ENCODE measurements around the gene NCKAP5L.
"Not testable (repeated sequence)": the region's sequence is repeated elsewhere in the genome, so short reads cannot be mapped to it uniquely, and the experiment has no call there.

The NCKAP5L gene

GRCh38 chr12:49776858-49777257 is 51.4 kb downstream of the NCKAP5L start:
- DNase-seq, result peak; percentile 91

- peak; percentile 86 for DNase-seq
Measured at GRCh38 chr12:49776413-49776812, 51.8 kb downstream of the NCKAP5L start.

GRCh38 chr12:49773102-49773501 is 55.1 kb downstream of the NCKAP5L start:
- DNase-seq, result not testable (repeated sequence)

GRCh38 chr12:49767333-49767732 is 60.9 kb downstream of the NCKAP5L start:
- no peak for DNase-seq

GRCh38 chr12:49766115-49766455 is 62.1 kb downstream of the NCKAP5L start:
- DNase-seq, result no peak

- DNase-seq, result no peak
Measured at GRCh38 chr12:49764126-49764525, 64.1 kb downstream of the NCKAP5L start.

- peak; percentile 9 for DNase-seq
Measured at GRCh38 chr12:49763006-49763591, 65.1 kb downstream of the NCKAP5L start.

GRCh38 chr12:49762468-49762847 is 65.8 kb downstream of the NCKAP5L start:
- DNase-seq, result no peak

- no peak for DNase-seq
Measured at GRCh38 chr12:49761677-49762467, 66.3 kb downstream of the NCKAP5L start.

- DNase-seq, result no peak
Measured at GRCh38 chr12:49750996-49751393, 77.2 kb downstream of the NCKAP5L start.

GRCh38 chr12:49750027-49750995 is 77.9 kb downstream of the NCKAP5L start:
- DNase-seq, result peak; percentile 44

- no peak for DNase-seq
Measured at GRCh38 chr12:49748800-49749199, 79.4 kb downstream of the NCKAP5L start.

- DNase-seq, result no peak
Measured at GRCh38 chr12:49748306-49748705, 79.9 kb downstream of the NCKAP5L start.

- DNase-seq, result no peak
Measured at GRCh38 chr12:49744363-49744885, 83.8 kb downstream of the NCKAP5L start.

- DNase-seq, result peak; percentile 71
Measured at GRCh38 chr12:49741882-49742620, 86.2 kb downstream of the NCKAP5L start.
